D721Med (cell line): ENCODE data around the gene TMEM237.

ENCODE experiments used
- DNase-seq: peaks from one replicate; pipeline ENCODE4 v3.0.0; 2011; ENCODE audit warnings: low spot score; ENCODE audit not compliant: insufficient read length
- FAIRE-seq: peaks from 2 replicates; lab custom pipeline; 2011; peaks lifted over from hg19 to GRCh38; lab: Jason Lieb, UNC
- CTCF ChIP-seq: IDR thresholded peaks from 2 replicates; pipeline ENCODE4 v1.5.1; 2012; ENCODE audit warnings: mild to moderate bottlenecking, control low read depth; ENCODE audit not compliant: insufficient read depth; ENCODE audit errors: missing control alignments

TMEM237 gene

GRCh38 chr2:201643216-201643890 lies at the start of gene TMEM237:
Gene TMEM237, minus strand, starts transcription at chr2:201643503. Its CDS starts 103 bp downstream, at chr2:201643400.
- TF ChIP-seq CTCF = no peak
- FAIRE-seq (no peak), DNase-seq (no peak)

GRCh38 chr2:201685156-201685555 lies 41.9 kb upstream of the TMEM237 start:
- TF ChIP-seq CTCF = no peak
- no peak for FAIRE-seq
- no peak for DNase-seq

GRCh38 chr2:201680743-201681142 lies 37.4 kb upstream of the TMEM237 start:
- TF ChIP-seq CTCF = peak; percentile 24
- DNase-seq (no peak), FAIRE-seq (no peak)

- TF ChIP-seq CTCF = no peak
- no peak for DNase-seq
- FAIRE-seq = no peak
Measured at GRCh38 chr2:201678401-201678800, 35.1 kb upstream of the TMEM237 start.

- no peak for DNase-seq
- no peak for FAIRE-seq
- no peak for TF ChIP-seq CTCF
Measured at GRCh38 chr2:201675454-201675853, 32.2 kb upstream of the TMEM237 start.

- TF ChIP-seq CTCF = no peak
- FAIRE-seq = no peak
- no peak for DNase-seq
Measured at GRCh38 chr2:201674794-201675193, 31.5 kb upstream of the TMEM237 start.

- FAIRE-seq (no peak), DNase-seq (no peak)
- TF ChIP-seq CTCF = no peak
Measured at GRCh38 chr2:201674298-201674697, 31.0 kb upstream of the TMEM237 start.
